ENCODE measurements around the gene C9orf43.

C9orf43 gene

DNA sequence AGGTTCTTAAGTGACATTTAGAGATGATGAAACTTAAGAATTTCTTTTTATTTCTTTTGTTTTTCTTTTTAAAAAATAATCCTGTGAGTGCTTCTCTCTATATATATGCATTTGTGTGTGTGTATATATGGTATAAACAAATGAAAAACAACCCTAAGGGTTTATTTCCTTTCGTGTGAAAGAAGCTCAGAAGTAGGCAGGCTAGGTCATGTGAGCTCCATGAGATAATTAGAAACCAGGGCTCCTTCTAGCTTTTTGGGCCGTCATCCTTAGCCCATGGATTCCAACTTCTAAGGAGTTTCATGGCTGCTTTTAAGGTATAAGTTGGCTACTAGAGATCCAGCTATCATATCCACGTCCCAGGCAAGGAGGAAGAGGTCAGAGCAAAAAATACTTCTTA is 11.2 kb downstream of the C9orf43 start:
- TF ChIP-seq, protein P1, sequence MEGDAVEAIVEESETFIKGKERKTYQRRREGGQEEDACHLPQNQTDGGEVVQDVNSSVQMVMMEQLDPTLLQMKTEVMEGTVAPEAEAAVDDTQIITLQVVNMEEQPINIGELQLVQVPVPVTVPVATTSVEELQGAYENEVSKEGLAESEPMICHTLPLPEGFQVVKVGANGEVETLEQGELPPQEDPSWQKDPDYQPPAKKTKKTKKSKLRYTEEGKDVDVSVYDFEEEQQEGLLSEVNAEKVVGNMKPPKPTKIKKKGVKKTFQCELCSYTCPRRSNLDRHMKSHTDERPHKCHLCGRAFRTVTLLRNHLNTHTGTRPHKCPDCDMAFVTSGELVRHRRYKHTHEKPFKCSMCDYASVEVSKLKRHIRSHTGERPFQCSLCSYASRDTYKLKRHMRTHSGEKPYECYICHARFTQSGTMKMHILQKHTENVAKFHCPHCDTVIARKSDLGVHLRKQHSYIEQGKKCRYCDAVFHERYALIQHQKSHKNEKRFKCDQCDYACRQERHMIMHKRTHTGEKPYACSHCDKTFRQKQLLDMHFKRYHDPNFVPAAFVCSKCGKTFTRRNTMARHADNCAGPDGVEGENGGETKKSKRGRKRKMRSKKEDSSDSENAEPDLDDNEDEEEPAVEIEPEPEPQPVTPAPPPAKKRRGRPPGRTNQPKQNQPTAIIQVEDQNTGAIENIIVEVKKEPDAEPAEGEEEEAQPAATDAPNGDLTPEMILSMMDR (IDR thresholded peaks at IDR 0.05; ENCODE audit: control insufficient read depth, extremely low read depth, insufficient read depth) = no peak
- no peak overlapping the region for H3K4me3 ChIP-seq (ENCODE audit: low read depth, low read length)
- DNase-seq (ENCODE audit: low read depth) = no peak

DNA sequence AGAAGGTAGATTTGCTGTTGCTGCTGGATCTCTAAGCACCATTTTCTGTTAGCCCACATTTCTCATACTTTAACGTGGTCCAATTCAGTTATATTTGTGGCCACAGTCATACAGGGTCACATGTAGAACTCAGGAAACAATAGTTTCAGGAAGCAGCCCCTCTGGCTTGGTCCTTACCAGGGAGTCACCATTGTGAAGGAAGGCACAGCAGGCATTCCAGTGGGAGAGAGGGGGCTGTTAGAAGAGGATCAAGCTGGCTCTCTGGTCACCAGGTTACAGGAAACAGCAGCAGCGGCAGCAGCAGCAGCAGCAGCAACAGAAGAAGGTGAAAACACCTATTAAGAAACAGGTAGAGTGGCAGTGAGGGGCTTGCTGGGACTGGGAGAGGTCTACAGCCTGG is 14.5 kb downstream of the C9orf43 start:
- no peak for DNase-seq (ENCODE audit: low read depth)
- TF ChIP-seq, protein P1 (IDR thresholded peaks at IDR 0.05; ENCODE audit: control insufficient read depth, extremely low read depth, insufficient read depth) = no peak
- H3K4me3 ChIP-seq (ENCODE audit: low read depth, low read length) = no peak overlapping the region

DNA sequence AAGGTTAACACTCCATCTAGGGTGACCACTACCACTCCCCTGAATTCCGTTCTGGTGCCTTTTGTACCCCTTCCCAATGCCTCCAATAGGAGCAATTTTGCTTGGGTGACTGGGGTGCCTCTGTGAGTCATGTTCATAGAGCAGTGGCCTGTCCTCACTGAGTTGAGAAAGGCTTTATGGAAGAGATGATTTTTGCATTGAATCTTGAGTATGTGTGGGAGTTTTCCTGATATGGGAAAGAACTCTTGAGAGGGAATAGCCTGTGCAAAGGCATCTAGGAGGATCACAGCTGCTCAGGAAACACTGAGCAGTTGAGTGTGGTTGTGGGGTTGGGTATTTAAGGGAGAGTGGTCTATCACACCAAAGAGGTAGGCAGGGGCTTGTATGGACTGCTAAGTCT is 16.2 kb downstream of the C9orf43 start:
- DNase-seq (ENCODE audit: low read depth) = no peak
- no peak overlapping the region for H3K4me3 ChIP-seq (ENCODE audit: low read depth, low read length)
- TF ChIP-seq, protein P1 (IDR thresholded peaks at IDR 0.05; ENCODE audit: control insufficient read depth, extremely low read depth, insufficient read depth) = no peak

DNA sequence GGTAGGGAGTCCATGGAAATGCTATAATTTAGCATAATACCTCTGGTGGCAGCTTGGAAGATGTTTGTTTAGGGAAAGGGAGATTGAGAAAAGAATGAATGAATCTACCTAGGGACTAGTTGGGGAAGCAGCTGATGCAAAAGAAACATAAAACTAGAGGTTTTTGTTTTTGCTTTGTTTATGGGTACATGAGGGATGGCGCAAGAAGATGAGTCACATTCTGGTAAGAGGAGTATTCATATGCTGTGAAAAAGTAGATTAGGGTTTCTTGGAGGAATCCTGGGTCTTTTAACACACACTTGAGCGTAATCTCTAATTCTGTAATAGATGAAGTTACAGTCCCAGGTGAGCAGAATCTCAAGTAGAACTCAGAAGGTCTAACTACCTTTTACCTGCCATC is 17.1 kb downstream of the C9orf43 start:
- H3K4me3 ChIP-seq (ENCODE audit: low read depth, low read length) = no peak overlapping the region
- DNase-seq (ENCODE audit: low read depth) = no peak
- TF ChIP-seq, protein P1 (IDR thresholded peaks at IDR 0.05; ENCODE audit: control insufficient read depth, extremely low read depth, insufficient read depth) = no peak

DNA sequence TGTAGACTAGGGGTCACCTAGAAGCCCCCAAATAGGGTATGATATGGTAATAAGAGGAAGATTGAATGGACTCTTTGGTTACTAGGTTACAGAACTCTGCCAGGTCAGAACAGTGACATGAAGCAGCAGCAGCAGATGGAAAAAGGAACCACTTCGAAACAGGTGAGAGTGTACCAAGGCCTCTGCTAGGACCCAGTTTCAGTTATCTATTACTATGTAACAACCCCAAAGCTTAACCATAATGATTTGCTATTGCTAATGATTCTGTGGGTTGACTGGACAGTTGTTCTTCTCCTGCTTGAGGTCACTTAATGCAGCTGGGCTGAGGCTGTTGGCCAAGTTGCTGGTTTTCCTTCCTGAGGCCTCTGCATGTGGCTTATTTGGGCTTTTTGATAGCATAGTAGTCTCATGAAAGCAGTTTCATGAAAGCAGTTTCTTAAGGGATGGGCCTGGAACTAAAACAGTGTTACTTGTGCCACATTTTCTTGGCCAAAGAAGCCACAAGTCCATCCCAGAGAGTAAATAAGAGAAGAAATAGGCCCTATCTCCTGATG is 17.6 kb downstream of the C9orf43 start:
- no peak for DNase-seq (ENCODE audit: low read depth)

DNA sequence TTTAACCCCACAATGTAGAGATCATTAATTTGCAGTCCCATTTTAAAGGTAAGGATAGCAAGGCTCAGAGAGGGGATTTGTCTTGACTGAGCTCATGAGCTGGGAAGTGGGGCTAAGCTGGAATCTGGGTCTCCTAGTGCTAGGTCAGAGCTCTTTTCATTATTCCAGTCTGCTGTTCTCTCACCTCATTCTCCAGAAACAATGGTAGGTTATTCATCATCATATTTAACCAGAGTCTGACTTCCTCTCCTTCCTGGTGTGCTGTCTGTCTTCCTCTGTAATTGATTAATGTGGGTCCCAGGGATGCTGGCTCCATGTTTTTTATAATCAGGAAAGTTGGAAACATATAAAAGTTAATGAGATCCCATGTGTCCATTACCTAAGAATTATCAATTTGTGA is 20.6 kb downstream of the C9orf43 start:
- TF ChIP-seq, protein P1 (IDR thresholded peaks at IDR 0.05; ENCODE audit: control insufficient read depth, extremely low read depth, insufficient read depth) = no peak
- H3K4me3 ChIP-seq (ENCODE audit: low read depth, low read length) = no peak overlapping the region
- no peak for DNase-seq (ENCODE audit: low read depth)

More for the DNA sequence above, 17.6 kb downstream of the C9orf43 start:
- TF ChIP-seq, protein P1 (IDR thresholded peaks at IDR 0.05; ENCODE audit: control insufficient read depth, extremely low read depth, insufficient read depth) = no peak
- no peak overlapping the region for H3K4me3 ChIP-seq (ENCODE audit: low read depth, low read length)

Data from LNCaP clone FGC (cell line).